Stimulated activated CD8-positive, alpha-beta memory T cell treated with anti-CD3 and anti-CD28 coated beads, Interleukin-7, amount 100 ng/mL, for 24 hours (primary cell): ENCODE measurements around the gene IQGAP2.
"Not testable (repeated sequence)": the region's sequence is repeated elsewhere in the genome, so short reads cannot be mapped to it uniquely, and the experiment has no call there.

ENCODE experiments used
- DNase-seq: peaks from one replicate; pipeline ENCODE4 v3.0.0-alpha.2; 2020; ENCODE audit warnings: low read depth

IQGAP2 gene

GRCh38 chr5:76504901-76505564 is 101.9 kb downstream of the IQGAP2 start:
- no peak for DNase-seq

- DNase-seq = no peak
These were observed 110.4 kb downstream of the IQGAP2 start for GRCh38 chr5:76513476-76513875.

- no peak for DNase-seq
These were observed 111.2 kb downstream of the IQGAP2 start for GRCh38 chr5:76514292-76514691.

GRCh38 chr5:76514713-76515112 is 111.6 kb downstream of the IQGAP2 start:
- DNase-seq = no peak

- DNase-seq = no peak
These were observed 114.2 kb downstream of the IQGAP2 start for GRCh38 chr5:76517334-76517733.

- DNase-seq = not testable (repeated sequence)
These were observed 115.2 kb downstream of the IQGAP2 start for GRCh38 chr5:76518246-76518645.

- no peak for DNase-seq
These were observed 118.2 kb downstream of the IQGAP2 start for GRCh38 chr5:76521240-76521758.

- DNase-seq = no peak
These were observed 119.2 kb downstream of the IQGAP2 start for GRCh38 chr5:76522103-76522935.

GRCh38 chr5:76524101-76524835 is 121.2 kb downstream of the IQGAP2 start:
- DNase-seq = no peak

- no peak for DNase-seq
These were observed 121.8 kb downstream of the IQGAP2 start for GRCh38 chr5:76524868-76525267.

- no peak for DNase-seq
These were observed 122.9 kb downstream of the IQGAP2 start for GRCh38 chr5:76525956-76526355.

GRCh38 chr5:76526950-76527583 is 124.0 kb downstream of the IQGAP2 start:
- DNase-seq = no peak

GRCh38 chr5:76527685-76528161 is 124.6 kb downstream of the IQGAP2 start:
- DNase-seq = no peak

GRCh38 chr5:76528547-76529331 is 125.7 kb downstream of the IQGAP2 start:
- no peak for DNase-seq

- no peak for DNase-seq
These were observed 126.6 kb downstream of the IQGAP2 start for GRCh38 chr5:76529464-76530344.

GRCh38 chr5:76532052-76532451 is 129.0 kb downstream of the IQGAP2 start:
- DNase-seq = no peak

- no peak for DNase-seq
These were observed 129.9 kb downstream of the IQGAP2 start for GRCh38 chr5:76532973-76533372.

GRCh38 chr5:76535577-76535976 is 132.5 kb downstream of the IQGAP2 start:
- DNase-seq = no peak

- DNase-seq = no peak
These were observed 134.0 kb downstream of the IQGAP2 start for GRCh38 chr5:76537073-76537543.

- DNase-seq = no peak
These were observed 139.2 kb downstream of the IQGAP2 start for GRCh38 chr5:76542241-76542640.
